Measurements from ENCODE around the gene CEP126.

Gene CEP126

DNA sequence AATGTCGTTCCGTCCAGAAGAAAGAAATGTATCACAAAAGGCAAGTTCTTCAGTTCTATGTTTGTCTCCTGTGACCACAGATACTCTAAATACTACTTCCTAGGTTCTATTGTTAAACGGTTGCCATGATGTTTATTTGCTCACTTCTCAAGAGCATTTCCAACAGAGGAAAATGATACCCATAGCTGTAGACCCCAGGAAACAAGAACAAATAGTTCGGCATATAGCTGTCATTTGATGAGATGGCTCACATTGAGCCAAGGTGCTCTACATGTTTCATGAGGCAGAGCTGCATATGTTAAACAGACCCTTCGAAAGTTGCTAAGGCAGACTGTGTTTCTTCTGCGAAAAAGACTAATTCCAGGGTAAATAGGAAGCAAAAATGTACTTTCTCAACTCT lies 16.9 kb downstream of the CEP126 start:
- no peaks in the 10 kb centered on the region for H3K9me3 ChIP-seq
- H3K4me3 ChIP-seq (ENCODE audit: low read depth in 1 of 2, low read length in 1 of 2) = no peak overlapping the region
- H3K36me3 ChIP-seq = no peaks in the 10 kb centered on the region
- H3K27ac ChIP-seq = no peak overlapping the region
- H3K4me1 ChIP-seq (ENCODE audit: control insufficient read depth in 1 of 2, insufficient read depth in 1 of 2, low read depth in 1 of 2, low read length in 1 of 2) = no peaks in the 10 kb centered on the region
- no peaks in the 10 kb centered on the region for H3K27me3 ChIP-seq
- TF ChIP-seq, protein P1, sequence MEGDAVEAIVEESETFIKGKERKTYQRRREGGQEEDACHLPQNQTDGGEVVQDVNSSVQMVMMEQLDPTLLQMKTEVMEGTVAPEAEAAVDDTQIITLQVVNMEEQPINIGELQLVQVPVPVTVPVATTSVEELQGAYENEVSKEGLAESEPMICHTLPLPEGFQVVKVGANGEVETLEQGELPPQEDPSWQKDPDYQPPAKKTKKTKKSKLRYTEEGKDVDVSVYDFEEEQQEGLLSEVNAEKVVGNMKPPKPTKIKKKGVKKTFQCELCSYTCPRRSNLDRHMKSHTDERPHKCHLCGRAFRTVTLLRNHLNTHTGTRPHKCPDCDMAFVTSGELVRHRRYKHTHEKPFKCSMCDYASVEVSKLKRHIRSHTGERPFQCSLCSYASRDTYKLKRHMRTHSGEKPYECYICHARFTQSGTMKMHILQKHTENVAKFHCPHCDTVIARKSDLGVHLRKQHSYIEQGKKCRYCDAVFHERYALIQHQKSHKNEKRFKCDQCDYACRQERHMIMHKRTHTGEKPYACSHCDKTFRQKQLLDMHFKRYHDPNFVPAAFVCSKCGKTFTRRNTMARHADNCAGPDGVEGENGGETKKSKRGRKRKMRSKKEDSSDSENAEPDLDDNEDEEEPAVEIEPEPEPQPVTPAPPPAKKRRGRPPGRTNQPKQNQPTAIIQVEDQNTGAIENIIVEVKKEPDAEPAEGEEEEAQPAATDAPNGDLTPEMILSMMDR (IDR thresholded peaks at IDR 0.05) = no peak

DNA sequence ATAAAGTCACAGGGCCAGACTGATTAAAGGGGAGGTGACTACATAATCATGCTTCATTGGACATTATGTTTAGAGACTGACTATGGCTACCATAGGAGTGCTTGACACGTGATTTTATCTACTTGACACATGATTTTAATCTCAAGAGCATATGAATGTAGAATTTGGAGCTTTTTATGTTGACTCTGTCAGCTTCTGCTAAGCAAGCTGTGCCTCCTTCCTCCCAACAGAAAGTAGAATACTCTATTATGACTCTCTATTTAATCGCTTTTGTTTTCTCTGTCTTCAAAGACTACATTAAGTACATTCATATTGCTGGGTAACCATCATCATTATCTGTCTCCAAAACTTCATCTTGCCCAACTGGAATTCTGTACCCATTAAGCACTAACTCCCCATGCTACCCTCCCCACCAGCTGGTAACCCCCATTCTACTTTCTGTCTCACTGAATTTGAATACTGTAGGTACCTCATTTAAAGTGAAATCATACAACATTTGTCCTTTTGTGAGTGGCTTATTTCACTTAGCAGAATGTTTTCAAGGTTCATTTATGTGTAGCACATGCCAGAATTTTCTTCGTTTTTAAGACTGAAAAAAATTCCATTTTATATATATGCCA lies 26.2 kb downstream of the CEP126 start:
- Histone ChIP-seq H3K36me3 (no peaks in the 10 kb centered on the region), H3K27me3 (no peaks in the 10 kb centered on the region), H3K4me1 (ENCODE audit: control insufficient read depth in 1 of 2, insufficient read depth in 1 of 2, low read depth in 1 of 2, low read length in 1 of 2) (no peaks in the 10 kb centered on the region), H3K4me3 (ENCODE audit: low read depth in 1 of 2, low read length in 1 of 2) (no peak overlapping the region), H3K27ac (no peak overlapping the region), H3K9me3 (no peaks in the 10 kb centered on the region)
- TF ChIP-seq, protein P1 (IDR thresholded peaks at IDR 0.05) = no peak

DNA sequence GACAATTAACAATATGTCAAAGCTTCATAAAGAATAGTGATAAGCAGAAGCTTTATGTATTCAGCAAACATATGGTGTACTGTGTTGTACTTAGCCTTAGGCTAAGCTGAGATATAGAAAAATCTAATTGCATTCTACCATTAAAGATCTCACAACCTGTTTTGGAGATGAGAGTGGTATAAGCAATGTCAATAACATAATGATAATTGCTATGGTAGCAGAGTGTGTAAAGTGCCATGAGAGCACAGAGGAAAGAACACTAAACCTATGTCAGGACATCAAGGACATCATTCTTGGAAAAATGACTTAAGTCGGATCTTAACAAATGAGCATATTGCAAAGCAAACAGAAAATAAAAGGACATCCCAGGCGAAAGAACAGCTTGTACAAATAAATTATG lies 30.1 kb downstream of the CEP126 start:
- Histone ChIP-seq H3K27ac (no peak overlapping the region), H3K4me1 (ENCODE audit: control insufficient read depth in 1 of 2, insufficient read depth in 1 of 2, low read depth in 1 of 2, low read length in 1 of 2) (no peaks in the 10 kb centered on the region), H3K36me3 (no peaks in the 10 kb centered on the region), H3K27me3 (no peaks in the 10 kb centered on the region), H3K9me3 (no peaks in the 10 kb centered on the region), H3K4me3 (ENCODE audit: low read depth in 1 of 2, low read length in 1 of 2) (no peak overlapping the region)
- TF ChIP-seq, protein P1 (IDR thresholded peaks at IDR 0.05) = no peak

DNA sequence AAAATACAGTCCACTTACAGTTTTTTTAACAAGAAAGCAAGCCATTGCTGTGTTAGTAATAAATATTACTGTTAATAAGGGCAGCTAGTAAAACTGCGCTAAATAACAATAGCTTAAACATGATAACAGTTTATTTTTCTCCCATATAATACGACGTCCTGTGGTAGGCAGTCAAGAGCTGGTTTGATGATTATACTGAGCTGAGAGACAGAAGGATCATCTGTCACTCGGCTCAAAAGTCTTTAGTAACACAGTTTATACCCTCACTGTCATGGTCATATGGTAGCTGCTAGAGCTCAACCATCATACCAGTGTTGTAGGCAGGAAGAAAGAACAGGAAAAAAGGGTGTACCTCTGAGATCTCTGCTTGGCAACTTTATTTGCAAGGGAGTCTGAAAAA lies 30.6 kb downstream of the CEP126 start:
- Histone ChIP-seq H3K9me3 (no peaks in the 10 kb centered on the region), H3K27me3 (no peaks in the 10 kb centered on the region), H3K27ac (no peak overlapping the region), H3K4me1 (ENCODE audit: control insufficient read depth in 1 of 2, insufficient read depth in 1 of 2, low read depth in 1 of 2, low read length in 1 of 2) (no peaks in the 10 kb centered on the region), H3K36me3 (no peaks in the 10 kb centered on the region), H3K4me3 (ENCODE audit: low read depth in 1 of 2, low read length in 1 of 2) (no peak overlapping the region)
- TF ChIP-seq, protein P1 (IDR thresholded peaks at IDR 0.05) = no peak

DNA sequence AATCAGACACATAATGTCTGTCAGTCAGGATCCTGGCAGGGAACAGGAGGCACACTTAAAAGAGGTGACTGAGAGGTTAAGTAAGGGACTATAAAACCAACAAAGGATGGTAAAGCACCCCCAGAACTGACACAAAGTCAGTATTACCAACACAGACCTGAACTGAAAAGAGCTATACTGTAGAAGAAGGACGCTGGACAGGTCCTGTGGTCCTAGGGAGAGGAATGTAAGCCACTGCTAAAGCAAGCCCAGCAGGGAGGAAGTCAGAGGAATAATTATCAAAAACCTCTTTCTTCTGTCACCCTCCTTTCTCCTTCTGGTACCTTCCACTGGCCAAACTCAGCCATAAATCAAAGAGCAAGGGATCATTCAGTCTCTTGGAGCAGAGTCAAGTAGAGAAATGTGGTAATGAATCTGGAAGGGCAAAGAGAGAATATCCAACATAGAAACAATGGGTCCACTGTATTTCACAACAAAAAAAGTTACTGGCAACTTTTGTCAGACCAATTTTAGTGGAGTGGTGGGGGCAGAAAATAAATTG lies 34.9 kb downstream of the CEP126 start:
- Histone ChIP-seq H3K4me3 (ENCODE audit: low read depth in 1 of 2, low read length in 1 of 2) (no peak overlapping the region), H3K27ac (no peak overlapping the region), H3K9me3 (no peaks in the 10 kb centered on the region), H3K27me3 (no peaks in the 10 kb centered on the region), H3K36me3 (no peaks in the 10 kb centered on the region), H3K4me1 (ENCODE audit: control insufficient read depth in 1 of 2, insufficient read depth in 1 of 2, low read depth in 1 of 2, low read length in 1 of 2) (no peaks in the 10 kb centered on the region)
- TF ChIP-seq, protein P1 (IDR thresholded peaks at IDR 0.05) = no peak
